Subcutaneous abdominal adipose tissue (tissue), 5 donors: Measurements from ENCODE around the gene SBNO2.

ENCODE experiments used
- H3K27ac ChIP-seq: one replicate; pipeline ENCODE4 v1.7.0; 2013; ENCODE audit warnings: low read depth, mild to moderate bottlenecking, inconsistent platforms, low read length, moderate library complexity
- H3K27me3 ChIP-seq, 5 donors: one replicate each; pipeline ENCODE4 v1.7.0; 2013; ENCODE audit warnings: low read length in 5 of 5, inconsistent platforms in 1 of 5; ENCODE audit not compliant: control insufficient read depth in 5 of 5, insufficient read depth in 4 of 5
- H3K36me3 ChIP-seq, 5 donors: one replicate each; pipeline ENCODE4 v1.7.0; 2013; ENCODE audit warnings: low read length in 5 of 5; ENCODE audit not compliant: control insufficient read depth in 5 of 5, insufficient read depth in 5 of 5
- H3K4me1 ChIP-seq, 5 donors: one replicate each; pipeline ENCODE4 v1.7.0; 2013; ENCODE audit warnings: low read length in 5 of 5, mild to moderate bottlenecking in 3 of 5, moderate library complexity in 1 of 5; ENCODE audit not compliant: control insufficient read depth in 5 of 5, insufficient read depth in 5 of 5
- H3K4me3 ChIP-seq, 5 donors: one replicate each; pipeline ENCODE4 v1.7.0; 2013; ENCODE audit warnings: low read length in 5 of 5, low read depth in 1 of 5
- H3K9ac ChIP-seq, 5 donors: one replicate each; pipeline ENCODE4 v1.7.0; 2013; ENCODE audit warnings: low read length in 5 of 5, mild to moderate bottlenecking in 4 of 5, moderate library complexity in 3 of 5
- H3K9me3 ChIP-seq, 5 donors: one replicate each; pipeline ENCODE4 v1.7.0; 2013; ENCODE audit warnings: low read length in 5 of 5; ENCODE audit not compliant: control insufficient read depth in 5 of 5
- donor health status: healthy.
- donor health status: healthy.
- donor health status: healthy.
- donor health status: healthy.
- donor health status: healthy.

Gene SBNO2

DNA sequence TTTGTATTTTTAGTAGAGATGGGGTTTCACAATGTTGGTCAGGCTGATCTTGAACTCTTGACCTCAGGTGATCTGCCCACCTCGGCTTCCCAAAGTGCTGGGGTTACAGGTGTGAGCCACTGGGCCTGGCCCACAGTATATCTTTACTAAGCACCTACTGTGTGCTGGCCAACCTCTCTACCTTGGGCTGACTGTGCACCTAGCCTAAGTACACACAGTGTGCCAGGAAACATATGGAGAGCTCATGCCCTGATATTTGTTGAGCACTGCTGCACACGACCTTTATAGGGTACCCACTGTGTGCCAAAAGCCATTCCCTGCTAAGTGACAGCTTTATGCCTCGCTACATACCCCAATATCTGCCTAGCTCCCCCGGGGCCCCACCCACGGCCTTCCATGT lies 113.4 kb downstream of the SBNO2 start:
- Histone ChIP-seq H3K36me3 (peaks cover 0 to 30% (median 20%) of the 10 kb centered on the region in 5 donors), H3K4me3 (no peak overlapping the region), H3K9ac (no peak overlapping the region), H3K9me3 (peaks cover 11 to 39% (median 38%) of the 10 kb centered on the region in 5 donors), H3K27ac (no peak overlapping the region), H3K4me1 (peaks cover 0 to 13% (median 11%) of the 10 kb centered on the region in 5 donors), H3K27me3 (peaks cover 0 to 13% (median 0%) of the 10 kb centered on the region in 5 donors)

DNA sequence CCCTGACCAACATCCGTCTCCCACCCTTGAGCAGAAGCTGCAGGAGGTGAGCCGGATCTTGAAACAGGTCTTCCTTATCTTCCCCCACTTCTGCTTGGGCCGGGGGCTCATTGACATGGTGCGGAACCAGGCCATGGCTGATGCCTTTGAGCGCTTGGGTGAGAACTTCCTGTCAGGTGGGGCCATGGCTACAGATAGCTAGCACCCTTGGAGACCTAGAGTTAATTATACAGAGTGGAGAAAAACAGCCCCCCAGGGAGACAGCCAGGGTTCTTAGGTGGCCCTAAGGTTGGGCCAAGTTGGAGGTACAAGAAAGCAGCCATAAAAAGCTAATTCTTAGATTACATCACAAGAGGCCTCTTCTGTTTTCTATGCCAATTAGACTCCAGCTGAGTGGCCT lies 116.0 kb downstream of the SBNO2 start:
- Histone ChIP-seq H3K4me3 (peak overlapping the region in 2 of 5 donors; percentile 22 to 51), H3K4me1 (no peaks in the 10 kb centered on the region), H3K27ac (no peak overlapping the region), H3K36me3 (peaks cover 0 to 49% (median 30%) of the 10 kb centered on the region in 5 donors), H3K27me3 (no peaks in the 10 kb centered on the region), H3K9me3 (peaks cover 11 to 47% (median 39%) of the 10 kb centered on the region in 5 donors), H3K9ac (no peak overlapping the region)
